Mucosa of descending colon (tissue), 3 donors: ENCODE results near the gene ACOX3. TPM values are rescaled to one million over a fixed set of nuclear protein-coding genes. Genes with fewer than 3 reads are reported as not detected.

Source experiments
- ATAC-seq: fragments of 200-7000 bp; cut with Tn5 transposase; one replicate; pipeline ENCODE4 v1.9.1; 2020; ENCODE audit warnings: mild to moderate bottlenecking, moderate library complexity
- DNase-seq, 3 donors: peaks; one replicate each; pipeline ENCODE4 v3.0.0-alpha.2; 2020
- H3K36me3 ChIP-seq: fragments of 200-600 bp; one replicate; pipeline ENCODE4 v1.8.0; 2021; ENCODE audit warnings: low read depth, mild to moderate bottlenecking
- H3K4me1 ChIP-seq: fragments of 200-600 bp; one replicate; pipeline ENCODE4 v1.8.0; 2021; ENCODE audit warnings: low read depth, mild to moderate bottlenecking
- H3K4me3 ChIP-seq: fragments of 200-600 bp; one replicate; pipeline ENCODE4 v1.8.0; 2021; ENCODE audit warnings: mild to moderate bottlenecking
- H3K9me3 ChIP-seq: fragments of 200-600 bp; one replicate; pipeline ENCODE4 v1.8.0; 2021; ENCODE audit warnings: mild to moderate bottlenecking
- intact Hi-C, 2 donors: fragments of 100-400 bp; cut with DNase I in 1 of 2; cut with micrococcal nuclease in 1 of 2; formaldehyde crosslinking; loops; one replicate each; pipeline versions ENCODE4 v1.11.0 to v1.11.1; 2022; cut with DNase I, micrococcal nuclease
- total RNA-seq, 3 donors: library from RNA; stranded (reverse); fragmentation: NEBNext Ultra II Directional in 2 of 3; extraction: Animal tissue kit (Norgen Biotek cat#: 25700) in 2 of 3; gene quantifications; one replicate each; pipeline versions ENCODE4 v1.2.1 to v1.2.4, GENCODE V29; 2021 to 2023
- TF ChIP-seq, protein P1 (sequence below): fragments of 200-600 bp; IDR thresholded peaks from one replicate; pipeline ENCODE4 v1.8.0; 2022; ENCODE audit warnings: antibody characterized with exemption, mild to moderate bottlenecking
- donor health status: DM: no; HTN: no; CAD: no; lungs with moderate emphysema.
- donor health status: DM: no; HTN: no; CAD: no.
- donor health status: DM: no; HTN: yes; CAD: no.

Gene ACOX3
- total RNA-seq, 3 donors from 2014 or later, result 22.4 to 34.7 (median 26.0) TPM

DNA sequence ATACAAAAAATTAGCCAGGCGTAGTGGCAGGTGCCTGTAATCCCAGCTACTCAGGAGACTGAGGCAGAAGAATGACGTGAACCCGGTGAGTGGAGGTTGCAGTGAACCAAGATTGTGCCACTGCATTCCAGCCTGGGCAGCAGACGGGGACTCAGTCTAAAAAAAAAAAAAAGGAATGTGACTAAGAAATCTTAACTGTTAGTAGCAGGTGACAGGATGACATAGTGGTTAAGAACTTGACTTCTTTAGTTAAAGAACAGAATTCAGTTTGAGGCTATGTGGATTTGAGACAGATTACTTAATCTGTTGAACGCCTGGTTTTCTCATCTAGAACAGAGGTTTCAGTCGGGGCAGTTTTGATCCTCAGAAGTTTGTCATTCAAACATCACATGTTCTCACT is 3.3 kb upstream of the ACOX3 start:
- Histone ChIP-seq H3K36me3 (no peaks in the 10 kb centered on the region), H3K4me3 (no peak overlapping the region), H3K9me3 (no peaks in the 10 kb centered on the region), H3K4me1 (peaks cover 26% of the 10 kb centered on the region)
- no peak for DNase-seq
- TF ChIP-seq, protein P1, sequence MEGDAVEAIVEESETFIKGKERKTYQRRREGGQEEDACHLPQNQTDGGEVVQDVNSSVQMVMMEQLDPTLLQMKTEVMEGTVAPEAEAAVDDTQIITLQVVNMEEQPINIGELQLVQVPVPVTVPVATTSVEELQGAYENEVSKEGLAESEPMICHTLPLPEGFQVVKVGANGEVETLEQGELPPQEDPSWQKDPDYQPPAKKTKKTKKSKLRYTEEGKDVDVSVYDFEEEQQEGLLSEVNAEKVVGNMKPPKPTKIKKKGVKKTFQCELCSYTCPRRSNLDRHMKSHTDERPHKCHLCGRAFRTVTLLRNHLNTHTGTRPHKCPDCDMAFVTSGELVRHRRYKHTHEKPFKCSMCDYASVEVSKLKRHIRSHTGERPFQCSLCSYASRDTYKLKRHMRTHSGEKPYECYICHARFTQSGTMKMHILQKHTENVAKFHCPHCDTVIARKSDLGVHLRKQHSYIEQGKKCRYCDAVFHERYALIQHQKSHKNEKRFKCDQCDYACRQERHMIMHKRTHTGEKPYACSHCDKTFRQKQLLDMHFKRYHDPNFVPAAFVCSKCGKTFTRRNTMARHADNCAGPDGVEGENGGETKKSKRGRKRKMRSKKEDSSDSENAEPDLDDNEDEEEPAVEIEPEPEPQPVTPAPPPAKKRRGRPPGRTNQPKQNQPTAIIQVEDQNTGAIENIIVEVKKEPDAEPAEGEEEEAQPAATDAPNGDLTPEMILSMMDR, result no peak
- intact Hi-C loops, result no loop called here
- no peak for ATAC-seq

DNA sequence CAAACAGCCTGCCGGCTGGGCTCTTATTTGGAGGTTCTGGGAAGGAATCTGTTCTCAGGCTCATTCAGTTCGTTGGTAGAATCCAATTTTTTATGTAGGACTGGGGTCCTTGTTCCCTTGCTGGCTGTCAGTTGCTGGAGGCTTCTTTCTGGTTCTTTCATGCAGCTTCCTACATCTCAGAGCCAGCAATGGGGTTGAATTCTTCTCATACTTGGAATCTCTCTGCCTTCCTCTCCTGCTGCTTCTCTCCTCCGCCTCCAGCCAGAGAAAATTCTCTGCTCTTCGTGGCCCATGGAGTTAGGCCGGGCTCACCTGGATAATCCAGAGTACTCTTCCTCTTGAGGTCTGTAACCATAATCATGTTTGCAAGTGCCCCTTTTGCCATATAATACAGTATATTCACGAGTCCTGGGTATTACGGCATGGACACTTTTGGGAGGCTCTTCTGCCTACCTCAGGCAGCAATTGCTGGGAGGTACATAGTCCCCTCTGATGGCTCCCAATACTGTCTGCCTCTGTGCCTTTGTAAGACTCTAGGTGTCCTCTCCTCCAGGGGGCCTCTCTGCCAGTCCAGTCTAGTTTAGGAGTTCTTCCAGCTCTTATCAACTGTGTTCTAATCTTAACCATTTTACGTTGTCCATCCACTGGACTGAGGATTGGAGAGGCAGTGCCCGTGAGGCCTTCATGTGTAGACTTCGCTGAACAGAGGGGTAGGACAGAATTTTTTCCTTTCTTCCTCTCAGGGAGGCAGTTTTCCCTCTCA is 2.3 kb upstream of the ACOX3 start:
- intact Hi-C loops, result no loop called here
- Histone ChIP-seq H3K4me3 (no peak overlapping the region), H3K36me3 (no peaks in the 10 kb centered on the region), H3K9me3 (no peaks in the 10 kb centered on the region), H3K4me1 (peaks cover 33% of the 10 kb centered on the region)
- DNase-seq (no peak), ATAC-seq (no peak)
- TF ChIP-seq, protein P1, result no peak

DNA sequence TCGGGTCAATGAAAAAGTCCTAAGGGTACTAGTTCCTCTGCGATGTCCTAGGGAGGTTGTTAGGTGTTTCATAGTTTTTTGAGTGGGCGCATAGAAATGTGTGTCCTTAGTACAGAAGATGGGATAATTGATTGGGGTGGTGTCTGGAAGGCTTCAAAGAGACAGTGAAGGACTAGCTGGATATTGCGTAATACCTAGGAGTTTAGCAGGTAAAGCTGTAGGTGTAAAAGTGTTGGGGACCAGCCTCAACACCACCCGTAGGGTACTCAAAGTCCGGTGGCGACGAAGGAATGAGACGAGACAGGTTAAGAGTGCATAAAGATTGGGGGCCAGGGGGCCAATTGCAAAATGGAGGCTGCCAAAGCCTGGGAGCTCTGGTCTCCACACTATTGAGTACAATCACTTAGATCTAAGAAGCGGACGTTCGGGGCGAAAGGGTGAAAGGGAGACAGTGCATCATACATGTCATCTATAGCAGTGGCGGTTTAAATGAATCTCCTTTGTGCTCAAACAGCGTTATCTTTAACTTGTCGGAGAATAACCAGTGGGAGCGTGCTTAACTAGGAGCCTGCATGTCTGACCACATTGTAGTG is 1.1 kb upstream of the ACOX3 start:
- ATAC-seq (no peak), DNase-seq (no peak)
- TF ChIP-seq, protein P1, result no peak
- intact Hi-C loops, result no loop called here
- Histone ChIP-seq H3K36me3 (no peaks in the 10 kb centered on the region), H3K9me3 (no peaks in the 10 kb centered on the region), H3K4me1 (peaks cover 37% of the 10 kb centered on the region), H3K4me3 (peak overlapping the region; percentile 96)

DNA sequence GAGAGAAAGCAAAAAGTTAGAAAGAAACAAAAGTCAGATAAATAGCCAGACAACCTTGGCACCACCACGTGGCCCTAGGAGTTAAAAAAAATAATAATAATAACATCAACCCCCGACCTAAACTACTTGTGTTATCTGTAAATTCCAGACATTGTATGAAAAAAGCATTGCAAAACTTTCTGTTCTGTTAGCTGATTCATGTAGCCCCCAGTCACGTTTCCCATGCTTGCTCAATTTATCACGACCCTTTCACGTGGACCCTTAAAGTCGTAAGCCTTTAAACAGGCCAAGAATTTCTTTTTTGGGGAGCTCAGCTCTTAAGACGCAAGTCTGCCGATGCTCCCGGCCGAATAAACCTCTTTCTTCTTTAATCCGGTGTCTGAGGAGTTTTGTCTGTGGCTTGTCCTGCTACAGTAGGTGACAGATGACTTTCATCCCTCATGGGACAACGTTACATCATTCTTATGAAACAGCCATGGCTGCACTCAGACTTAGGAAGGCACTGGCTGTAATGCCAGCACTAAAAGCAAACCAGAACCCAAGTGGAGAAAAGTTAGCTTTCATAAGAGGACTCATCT is 520 bp downstream of the ACOX3 start:
- H3K4me3 ChIP-seq, result peak overlapping the region; percentile 96
- no peak for DNase-seq
- TF ChIP-seq, protein P1, result no peak
- no peaks in the 10 kb centered on the region for H3K9me3 ChIP-seq
- intact Hi-C loops, result no loop called here
- H3K36me3 ChIP-seq, result no peaks in the 10 kb centered on the region
- ATAC-seq, result peak; percentile 41
- H3K4me1 ChIP-seq, result peaks cover 49% of the 10 kb centered on the region

DNA sequence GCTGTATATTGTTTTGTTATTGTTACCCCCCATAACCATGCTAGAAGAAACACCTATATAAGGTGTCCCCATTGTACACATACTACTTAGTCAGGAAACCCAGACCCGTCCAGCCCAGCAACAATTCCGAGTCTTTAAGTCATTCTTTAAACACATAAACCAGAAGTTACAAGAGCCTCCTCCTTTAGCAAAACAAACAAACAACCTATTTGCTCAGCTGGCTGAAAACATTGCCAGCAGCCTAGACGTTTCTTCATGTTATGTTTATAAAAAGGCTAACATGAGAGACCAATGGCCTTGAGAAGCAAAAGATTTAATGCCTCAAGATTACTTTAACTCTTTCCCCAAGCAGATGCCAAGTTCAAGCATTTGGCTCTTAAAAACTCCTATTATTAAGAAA is 1.4 kb downstream of the ACOX3 start:
- DNase-seq (no peak), ATAC-seq (no peak)
- TF ChIP-seq, protein P1, result no peak
- intact Hi-C loops, result no loop called here
- H3K36me3 ChIP-seq, result no peaks in the 10 kb centered on the region
- peaks cover 58% of the 10 kb centered on the region for H3K4me1 ChIP-seq
- no peaks in the 10 kb centered on the region for H3K9me3 ChIP-seq
- no peak overlapping the region for H3K4me3 ChIP-seq
